ENCODE results near the gene DLG4. TPM values are rescaled to one million over a fixed set of nuclear protein-coding genes. Genes with fewer than 3 reads are reported as not detected.

The DLG4 gene
- total RNA-seq, 2 experiments from 2014 or later = 10.2 to 11.0 TPM

- CTCF ChIA-PET = interaction anchor here (0.6 kb wide), 1 partner anchor 35 kb away, joined by 3 read pairs; the partner anchor contains the start of genes ACADVL and DLG4
- intact Hi-C loops (cut with DNase I, micrococcal nuclease) = loop anchor here in 1 of 2 experiments (5.0 kb wide), 4 partner anchors 37 to 308 kb away; partner anchors contain the start of genes ACADVL, DLG4, EIF5A and FGF11
- H3K27me3 Mint-ChIP-seq = no peaks in the 10 kb centered on the region
Observed at GRCh38 chr17:7254511-7254910, 34.9 kb upstream of the DLG4 start.

GRCh38 chr17:7253082-7253481 is 33.4 kb upstream of the DLG4 start:
- Mint-ChIP-seq H3K4me3 (peak overlapping the region; percentile 91), H3K36me3 (ENCODE audit: low read depth) (peaks cover 55% of the 10 kb centered on the region), H3K4me1 (ENCODE audit: low read depth) (peaks cover 45% of the 10 kb centered on the region), H3K27me3 (no peaks in the 10 kb centered on the region), H3K27ac (peak overlapping the region; percentile 100), H3K9me3 (no peaks in the 10 kb centered on the region)
- H3K9me3 ChIP-seq (ENCODE audit: control insufficient read depth in 1 of 2, insufficient read depth in 1 of 2, low read length in 2 of 2) = no peaks in the 10 kb centered on the region
- no peaks in the 10 kb centered on the region for H3K27me3 ChIP-seq (ENCODE audit: control insufficient read depth in 1 of 2, insufficient read depth in 2 of 2, low read length in 2 of 2)
- no peak for ATAC-seq (ENCODE audit: poor library complexity)
- intact Hi-C loops (cut with DNase I, micrococcal nuclease) = loop anchor here in 1 of 2 experiments (2.0 to 5.0 kb wide), 5 partner anchors 36 to 434 kb away; partner anchors contain the start of genes ACADVL, DLG4, EIF5A and FGF11
- peaks cover 36% of the 10 kb centered on the region for H3K4me1 ChIP-seq (ENCODE audit: insufficient read depth, low read length)
- H3K36me3 ChIP-seq (ENCODE audit: insufficient read depth, low read length) = peaks cover 30% of the 10 kb centered on the region
- no peak for DNase-seq
- peak overlapping the region; percentile 99 for H3K27ac ChIP-seq (ENCODE audit: low read depth in 1 of 2, low read length in 2 of 2)
- H3K4me3 ChIP-seq (ENCODE audit: low read length) = peak overlapping the region; percentile 71
- TF ChIP-seq CTCF (IDR thresholded peaks at IDR 0.05) = no peak
- ChIA-PET POLR2A (interaction anchor here (0.6 kb wide), 1 partner anchor 1369 kb away, joined by 3 read pairs; no protein-coding TSS in a partner anchor), CTCF (no interaction called here)

More at GRCh38 chr17:7254511-7254910, 34.9 kb upstream of the DLG4 start:
- Mint-ChIP-seq H3K4me3 (peak overlapping the region; percentile 58), H3K27ac (no peak overlapping the region), H3K4me1 (ENCODE audit: low read depth) (peaks cover 34% of the 10 kb centered on the region), H3K36me3 (ENCODE audit: low read depth) (peaks cover 66% of the 10 kb centered on the region), H3K9me3 (no peaks in the 10 kb centered on the region)
- ATAC-seq (ENCODE audit: poor library complexity) = no peak
- no peak for DNase-seq
- Histone ChIP-seq H3K27ac (ENCODE audit: low read depth in 1 of 2, low read length in 2 of 2) (no peak overlapping the region), H3K9me3 (ENCODE audit: control insufficient read depth in 1 of 2, insufficient read depth in 1 of 2, low read length in 2 of 2) (no peaks in the 10 kb centered on the region), H3K4me3 (ENCODE audit: low read length) (no peak overlapping the region), H3K4me1 (ENCODE audit: insufficient read depth, low read length) (peaks cover 25% of the 10 kb centered on the region), H3K27me3 (ENCODE audit: control insufficient read depth in 1 of 2, insufficient read depth in 2 of 2, low read length in 2 of 2) (no peaks in the 10 kb centered on the region), H3K36me3 (ENCODE audit: insufficient read depth, low read length) (peaks cover 37% of the 10 kb centered on the region)
- TF ChIP-seq CTCF (IDR thresholded peaks at IDR 0.05) = no peak
- POLR2A ChIA-PET = no interaction called here

- Mint-ChIP-seq H3K4me1 (ENCODE audit: low read depth) (peaks cover 45% of the 10 kb centered on the region), H3K36me3 (ENCODE audit: low read depth) (peaks cover 54% of the 10 kb centered on the region), H3K27ac (peak within 1 kb of the TSS; percentile 100), H3K9me3 (no peaks in the 10 kb centered on the region), H3K4me3 (peak within 1 kb of the TSS; percentile 94), H3K27me3 (no peaks in the 10 kb centered on the region)
- H3K4me3 ChIP-seq (ENCODE audit: low read length) = peak within 1 kb of the TSS; percentile 71
- ChIA-PET CTCF (interaction anchor here (1.4 to 1.7 kb wide), 3 partner anchors 10 to 38 kb away, joined by 3 to 4 read pairs (median 4); partner anchors contain the start of gene GABARAP), POLR2A (interaction anchor here (0.6 to 3.4 kb wide), 6 partner anchors 12 to 332 kb away, joined by 3 to 54 read pairs (median 5); partner anchors contain the start of genes ACADVL, DLG4, DVL2 and GABARAP)
- peaks cover 36% of the 10 kb centered on the region for H3K4me1 ChIP-seq (ENCODE audit: insufficient read depth, low read length)
- no peaks in the 10 kb centered on the region for H3K27me3 ChIP-seq (ENCODE audit: control insufficient read depth in 1 of 2, insufficient read depth in 2 of 2, low read length in 2 of 2)
- peak within 1 kb of the TSS; percentile 99 for H3K27ac ChIP-seq (ENCODE audit: low read depth in 1 of 2, low read length in 2 of 2)
- DNase-seq (peak; percentile 64 to 99 (median 80)), ATAC-seq (ENCODE audit: poor library complexity) (peak; percentile 39)
- intact Hi-C loops (cut with DNase I, micrococcal nuclease) = loop anchor here (1.0 to 5.0 kb wide), 8 partner anchors 10 to 434 kb away; partner anchors contain the start of genes EIF5A (in 2 of the 2), ACADVL (in 1 of the 2), DLG4 (in 1 of the 2) and FGF11 (in 1 of the 2)
- peak; percentile 28 for TF ChIP-seq CTCF (IDR thresholded peaks at IDR 0.05)
- no peaks in the 10 kb centered on the region for H3K9me3 ChIP-seq (ENCODE audit: control insufficient read depth in 1 of 2, insufficient read depth in 1 of 2, low read length in 2 of 2)
- peaks cover 25% of the 10 kb centered on the region for H3K36me3 ChIP-seq (ENCODE audit: insufficient read depth, low read length)
Observed at GRCh38 chr17:7252176-7253043, 32.8 kb upstream of the DLG4 start, which contains the start of gene ELP5. TSS of gene ELP5 (plus strand) at chr17:7252215. CDS start at chr17:7252551, 336 bp downstream.

Measured in CD4-positive, alpha-beta T cell (primary cell).